ENCODE measurements around the gene TTC27. TPM values are rescaled to one million over a fixed set of nuclear protein-coding genes. Genes with fewer than 3 reads are reported as not detected.

Gene TTC27
- total and polyA plus RNA-seq, 2 donors = 10.6 to 22.9 TPM

Small RNA genes lying within 50 kb of the gene (small RNA-seq; reads per million reads assigned to genes)
- gene MIR4765 = not detected
